ENCODE measurements around the gene MACROD2.

GRCh38 chr20:14207591-14207990 is 212.3 kb downstream of the MACROD2 start:
- TF ChIP-seq TAF1 (IDR thresholded peaks at IDR 0.05; ENCODE audit: borderline replicate concordance, insufficient read depth, low read length) (no peak), REST (IDR thresholded peaks at IDR 0.05; ENCODE audit: insufficient read depth in 1 of 2, low read depth in 2 of 2, low read length in 2 of 2) (no peak), SIN3A (IDR thresholded peaks at IDR 0.05; ENCODE audit: borderline replicate concordance, insufficient read depth, low read length) (no peak)
